PC-9 (cell line): ENCODE data around the gene AFF4. TPM values are rescaled to one million over a fixed set of nuclear protein-coding genes. Genes with fewer than 3 reads are reported as not detected.

Source experiments
- BruUV-seq: library from RNA; stranded (reverse); fragments of 400-500 nt; replicated peaks from 2 replicates; lab custom pipeline; 2021; lab: Mats Ljungman, UMichigan
- CTCF ChIA-PET: fragments of 300-600 bp; sonication (Branson Sonifier 250); formaldehyde crosslinking; loops from one replicate; lab custom pipeline; 2022; ENCODE audit warnings: antibody characterized with exemption; lab: Charles Lee
- POLR2A ChIA-PET: fragments of 300-600 bp; sonication (Branson Sonifier 250); formaldehyde crosslinking; loops from one replicate; lab custom pipeline; 2022; ENCODE audit warnings: antibody characterized with exemption; ENCODE audit not compliant: unreplicated experiment; lab: Charles Lee
- DNase-seq, 2 experiments: peaks; one replicate each; pipeline versions ENCODE4 v3.0.0 to v3.0.0-alpha.2; 2015 to 2022; ENCODE audit warnings: mixed read lengths in 1 of 2
- H2AFZ ChIP-seq: fragments of 200-600 bp; sonication (generic); 2 replicates; pipeline ENCODE4 v1.8.1; 2017; ENCODE audit warnings: antibody characterized with exemption
- H3F3A ChIP-seq: fragments of 200-600 bp; sonication (generic); 2 replicates; pipeline ENCODE4 v1.8.1; 2017; ENCODE audit warnings: antibody characterized with exemption, mild to moderate bottlenecking, low read depth; ENCODE audit not compliant: insufficient read depth
- H3K27ac ChIP-seq: fragments of 200-600 bp; sonication (generic); 2 replicates; pipeline ENCODE4 v1.6.1; 2016; ENCODE audit warnings: mixed run types
- H3K27me3 ChIP-seq: fragments of 200-600 bp; sonication (generic); 2 replicates; pipeline ENCODE4 v1.6.1; 2016; ENCODE audit warnings: low read depth, mixed run types; ENCODE audit not compliant: insufficient read depth
- H3K36me3 ChIP-seq: fragments of 200-600 bp; sonication (generic); 2 replicates; pipeline ENCODE4 v1.6.1; 2016; ENCODE audit warnings: low read depth, mixed run types
- H3K4me1 ChIP-seq: fragments of 200-600 bp; sonication (generic); replicated peaks from 2 replicates; pipeline ENCODE4 v1.6.1; 2016; ENCODE audit warnings: mixed run types; ENCODE audit not compliant: insufficient read depth
- H3K4me2 ChIP-seq: fragments of 200-600 bp; sonication (generic); 2 replicates; pipeline ENCODE4 v1.6.1; 2017; ENCODE audit warnings: mixed run types
- H3K4me3 ChIP-seq: fragments of 200-600 bp; sonication (generic); 2 replicates; pipeline ENCODE4 v1.6.1; 2016; ENCODE audit warnings: mixed run types
- H3K79me2 ChIP-seq: fragments of 200-600 bp; sonication (generic); 2 replicates; pipeline ENCODE4 v1.6.1; 2017; ENCODE audit warnings: low read depth, mixed run types
- H3K9me2 ChIP-seq: fragments of 200-600 bp; sonication (generic); 2 replicates; pipeline ENCODE4 v1.8.1; 2017; ENCODE audit warnings: mild to moderate bottlenecking; ENCODE audit not compliant: insufficient read depth
- H3K9me3 ChIP-seq: fragments of 200-600 bp; sonication (generic); 2 replicates; pipeline ENCODE4 v1.8.1; 2016; ENCODE audit warnings: low read depth; ENCODE audit not compliant: insufficient read depth
- H4K20me1 ChIP-seq: fragments of 200-600 bp; sonication (generic); 2 replicates; pipeline ENCODE4 v1.8.1; 2017; ENCODE audit not compliant: insufficient read depth
- EZH2 ChIP-seq: fragments of 200-600 bp; sonication (generic); IDR thresholded peaks from 2 replicates; pipeline ENCODE4 v1.8.0; 2017; ENCODE audit warnings: antibody characterized with exemption, low read depth
- intact Hi-C: fragments of 100-400 bp; cut with micrococcal nuclease; formaldehyde crosslinking; loops from one replicate; pipeline ENCODE4 v1.10.0; 2022; ENCODE audit not compliant: unreplicated experiment
- total RNA-seq: library from RNA; stranded (reverse); gene quantifications from 2 replicates; pipeline ENCODE4 v1.2.3, GENCODE V29; 2021
- TF ChIP-seq, protein P1 (sequence below): fragments of 200-600 bp; sonication (generic); conservative IDR thresholded peaks from 2 replicates; pipeline ENCODE4 v1.6.1; 2017; ENCODE audit warnings: mixed run types, antibody characterized with exemption, mild to moderate bottlenecking, moderate library complexity

AFF4 gene
- total RNA-seq, 1 experiment from 2014 or later = 59.5 TPM

DNA sequence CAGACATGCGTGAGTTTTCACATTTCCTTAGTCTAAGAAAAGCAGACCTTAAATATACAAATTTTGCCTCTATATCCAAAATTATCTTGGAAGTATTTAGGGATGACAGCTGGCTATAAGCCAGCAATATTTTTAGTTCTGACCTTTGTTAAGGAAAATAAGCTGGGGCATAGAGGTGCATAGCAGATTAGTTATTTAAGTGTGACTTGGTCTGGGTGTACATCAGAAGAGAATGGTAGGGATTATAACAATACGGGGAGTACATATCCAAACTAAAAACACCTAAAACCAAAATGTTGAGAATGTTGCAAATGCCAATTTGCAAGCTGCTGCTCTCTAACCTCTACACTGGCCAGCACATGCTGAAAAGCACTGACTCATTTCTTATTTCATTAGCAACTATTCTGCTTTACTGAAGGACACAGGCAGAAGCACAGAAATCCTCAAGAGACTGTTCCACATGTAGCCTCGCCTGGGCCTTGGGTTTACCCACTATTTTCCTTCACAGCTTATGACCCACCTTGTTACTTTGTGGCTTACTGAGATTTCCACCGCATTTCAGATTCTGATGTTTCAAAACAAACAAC lies 67.6 kb downstream of the AFF4 start:
- H3K79me2 ChIP-seq = no peaks in the 10 kb centered on the region

DNA sequence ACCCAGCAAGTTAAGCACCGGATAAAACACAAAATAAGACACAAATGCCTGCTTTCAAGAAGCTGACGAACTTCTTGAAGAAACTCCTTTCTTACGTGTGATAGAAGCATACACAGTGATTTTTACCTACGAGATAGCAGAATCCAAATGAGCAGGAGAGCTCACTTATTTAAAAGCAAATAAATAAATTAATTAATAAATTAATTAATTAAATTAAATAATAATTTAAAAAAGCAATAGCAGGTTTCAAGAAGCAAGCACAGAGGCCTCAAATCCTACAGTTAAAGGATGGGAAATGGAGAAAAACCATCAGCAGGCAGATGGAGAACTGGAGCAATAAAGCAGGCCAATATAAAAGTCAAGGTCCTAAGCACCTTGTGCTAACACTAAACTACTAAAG lies 72.6 kb downstream of the AFF4 start:
- no peak overlapping the region for H3K4me2 ChIP-seq
- no peaks in the 10 kb centered on the region for H3K27me3 ChIP-seq
- H3K4me3 ChIP-seq = no peak overlapping the region
- no peak overlapping the region for H3K27ac ChIP-seq
- BruUV-seq = no TSS peak
- H4K20me1 ChIP-seq = peaks cover 3% of the 10 kb centered on the region; the same call in 1 of the 2 replicates
- H3K79me2 ChIP-seq = no peaks in the 10 kb centered on the region
- TF ChIP-seq, protein P1, sequence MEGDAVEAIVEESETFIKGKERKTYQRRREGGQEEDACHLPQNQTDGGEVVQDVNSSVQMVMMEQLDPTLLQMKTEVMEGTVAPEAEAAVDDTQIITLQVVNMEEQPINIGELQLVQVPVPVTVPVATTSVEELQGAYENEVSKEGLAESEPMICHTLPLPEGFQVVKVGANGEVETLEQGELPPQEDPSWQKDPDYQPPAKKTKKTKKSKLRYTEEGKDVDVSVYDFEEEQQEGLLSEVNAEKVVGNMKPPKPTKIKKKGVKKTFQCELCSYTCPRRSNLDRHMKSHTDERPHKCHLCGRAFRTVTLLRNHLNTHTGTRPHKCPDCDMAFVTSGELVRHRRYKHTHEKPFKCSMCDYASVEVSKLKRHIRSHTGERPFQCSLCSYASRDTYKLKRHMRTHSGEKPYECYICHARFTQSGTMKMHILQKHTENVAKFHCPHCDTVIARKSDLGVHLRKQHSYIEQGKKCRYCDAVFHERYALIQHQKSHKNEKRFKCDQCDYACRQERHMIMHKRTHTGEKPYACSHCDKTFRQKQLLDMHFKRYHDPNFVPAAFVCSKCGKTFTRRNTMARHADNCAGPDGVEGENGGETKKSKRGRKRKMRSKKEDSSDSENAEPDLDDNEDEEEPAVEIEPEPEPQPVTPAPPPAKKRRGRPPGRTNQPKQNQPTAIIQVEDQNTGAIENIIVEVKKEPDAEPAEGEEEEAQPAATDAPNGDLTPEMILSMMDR = no peak
- no peak for TF ChIP-seq EZH2
- ChIA-PET POLR2A (no interaction called here), CTCF (no interaction called here)
- H3F3A ChIP-seq = peaks cover 25% of the 10 kb centered on the region; the same call in 1 of the 2 replicates
- peaks cover 68% of the 10 kb centered on the region for H3K36me3 ChIP-seq
- no peaks in the 10 kb centered on the region for H3K9me3 ChIP-seq
- no peak overlapping the region for H2AFZ ChIP-seq
- intact Hi-C loops = no loop called here
- no peaks in the 10 kb centered on the region for H3K9me2 ChIP-seq
- DNase-seq = no peak
- H3K4me1 ChIP-seq = no peaks in the 10 kb centered on the region

More for the DNA sequence above, 67.6 kb downstream of the AFF4 start:
- ChIA-PET CTCF (no interaction called here), POLR2A (interaction anchor here (0.6 kb wide), 1 partner anchor 392 kb away, joined by 5 read pairs; no protein-coding TSS in a partner anchor)
- Histone ChIP-seq H3K9me3 (no peaks in the 10 kb centered on the region), H3F3A (peaks cover 13% of the 10 kb centered on the region; the same call in 1 of the 2 replicates), H3K27ac (no peak overlapping the region), H3K27me3 (no peaks in the 10 kb centered on the region), H3K4me3 (no peak overlapping the region), H3K36me3 (peaks cover 51% of the 10 kb centered on the region), H3K4me1 (no peaks in the 10 kb centered on the region), H3K9me2 (no peaks in the 10 kb centered on the region), H2AFZ (no peak overlapping the region), H4K20me1 (no peaks in the 10 kb centered on the region), H3K4me2 (no peak overlapping the region)
- no peak for DNase-seq
- intact Hi-C loops = no loop called here
- TF ChIP-seq, protein P1 = no peak
- TF ChIP-seq EZH2 = no peak
- BruUV-seq = no TSS peak

DNA sequence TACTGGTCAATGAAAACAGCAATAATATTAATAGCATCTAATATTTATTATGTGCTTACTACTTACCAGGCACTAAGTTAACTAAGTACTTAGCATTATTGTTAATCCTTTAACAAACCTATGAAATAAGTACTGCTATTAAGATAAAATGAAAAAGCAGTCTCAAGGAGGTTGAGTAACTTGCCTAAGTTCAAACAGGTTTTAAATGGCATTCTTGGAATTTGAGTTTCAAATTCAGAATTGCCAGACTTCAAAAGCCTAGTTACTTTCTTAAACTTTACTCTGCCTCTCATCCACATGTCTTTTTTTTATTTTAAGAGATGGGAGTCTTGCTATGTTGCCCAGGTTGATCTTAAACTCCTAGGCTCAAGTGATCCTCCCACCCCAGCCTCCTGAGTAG lies 73.9 kb downstream of the AFF4 start:
- Histone ChIP-seq H2AFZ (no peak overlapping the region), H3K4me1 (no peaks in the 10 kb centered on the region), H3K79me2 (no peaks in the 10 kb centered on the region), H3K27ac (no peak overlapping the region), H3K9me2 (no peaks in the 10 kb centered on the region), H3K36me3 (peaks cover 56% of the 10 kb centered on the region), H3K4me3 (no peak overlapping the region), H3K27me3 (no peaks in the 10 kb centered on the region), H3K9me3 (no peaks in the 10 kb centered on the region), H3F3A (peaks cover 25% of the 10 kb centered on the region), H4K20me1 (peaks cover 6% of the 10 kb centered on the region), H3K4me2 (no peak overlapping the region)
- no peak for DNase-seq
- intact Hi-C loops = no loop called here
- ChIA-PET POLR2A (no interaction called here), CTCF (no interaction called here)
- no TSS peak for BruUV-seq
- TF ChIP-seq, protein P1 = no peak
- no peak for TF ChIP-seq EZH2
